ENCODE results near the gene WFS1. TPM values are rescaled to one million over a fixed set of nuclear protein-coding genes. Genes with fewer than 3 reads are reported as not detected.
A peak's percentile ranks its signal among the peaks of the same experiment; 100 is the strongest.

WFS1 gene
- total RNA-seq, 1 donor from 2014 or later, result 91.8 TPM

DNA sequence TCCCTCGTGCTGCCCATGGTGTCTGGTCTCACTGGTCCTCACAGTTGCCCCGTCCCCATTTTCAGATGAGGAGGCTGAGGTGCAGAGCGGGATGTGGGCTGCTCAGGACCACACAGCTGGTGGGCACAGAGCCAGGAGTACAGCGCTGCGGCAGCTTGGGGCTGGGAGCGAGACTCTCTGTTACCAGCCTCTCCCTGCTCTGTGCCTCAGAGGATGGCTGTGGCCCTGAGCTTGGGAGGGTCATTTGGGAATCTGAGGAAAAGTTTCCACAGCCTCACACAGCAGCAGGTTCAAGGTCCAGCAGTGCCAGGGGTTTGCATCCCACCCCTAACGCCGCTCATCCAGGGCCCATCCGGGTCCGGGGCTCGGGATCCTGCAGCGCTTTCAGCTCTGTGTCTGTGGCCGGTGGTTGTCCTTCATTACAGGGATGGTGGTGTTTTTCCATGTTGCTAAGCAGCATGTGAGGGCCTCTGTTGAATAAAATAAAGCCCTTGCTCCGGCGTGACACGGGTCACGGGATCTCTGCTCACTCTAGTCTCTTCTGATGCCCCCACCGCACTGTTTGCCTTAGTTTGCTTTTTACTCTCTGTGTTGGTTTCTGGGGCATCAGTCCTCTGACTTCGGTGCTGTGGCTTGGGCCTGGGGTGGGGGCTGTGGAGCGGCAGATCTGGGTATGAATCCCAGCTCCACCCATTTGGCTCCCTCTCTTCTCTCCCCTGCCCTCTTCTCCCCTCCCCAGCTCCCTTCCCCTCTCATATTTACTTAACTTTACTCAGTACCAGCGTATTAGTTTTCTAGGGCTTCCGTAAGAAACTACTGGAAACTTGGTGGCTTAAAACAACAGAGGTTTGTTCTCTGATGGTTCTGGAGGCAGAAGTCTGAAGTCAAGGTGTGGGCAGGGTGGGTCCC, 6.5 kb downstream of the WFS1 start:
- no peaks in the 10 kb centered on the region for H3K27me3 ChIP-seq
- peaks cover 98% of the 10 kb centered on the region for H3K4me1 ChIP-seq
- peaks cover 0 to 5% of the 10 kb centered on the region in 2 donors for H3K36me3 ChIP-seq
- TF ChIP-seq CTCF (IDR thresholded peaks at IDR 0.05) (no peak), POLR2A (IDR thresholded peaks at IDR 0.05) (no peak), POLR2AphosphoS5 (IDR thresholded peaks at IDR 0.05; ENCODE audit: insufficient read depth in 1 of 2, low read depth in 1 of 2) (peak in 1 of 2 donors; percentile 10)
- peak overlapping the region in 1 of 2 donors; percentile 19 for H3K4me3 ChIP-seq
- no peak for DNase-seq (ENCODE audit: extremely low spot score in 2 of 2)
- intact Hi-C loops (cut with DNase I), result no loop called here
- no peaks in the 10 kb centered on the region for H3K9me3 ChIP-seq
- peak overlapping the region; percentile 73 for H3K27ac ChIP-seq

GRCh38 chr4:6277139-6277802, 7.6 kb downstream of the WFS1 start:
- no peaks in the 10 kb centered on the region for H3K9me3 ChIP-seq
- peak in 1 of 2 donors; percentile 25 for TF ChIP-seq POLR2AphosphoS5 (IDR thresholded peaks at IDR 0.05; ENCODE audit: insufficient read depth in 1 of 2, low read depth in 1 of 2)
- no peak for TF ChIP-seq POLR2A (IDR thresholded peaks at IDR 0.05)
- H3K27ac ChIP-seq, result peak overlapping the region; percentile 73
- peaks cover 0 to 5% of the 10 kb centered on the region in 2 donors for H3K36me3 ChIP-seq
- no peaks in the 10 kb centered on the region for H3K27me3 ChIP-seq
- peaks cover 98% of the 10 kb centered on the region for H3K4me1 ChIP-seq
- intact Hi-C loops (cut with DNase I), result no loop called here
- no peak for DNase-seq (ENCODE audit: extremely low spot score in 2 of 2)
- no peak overlapping the region for H3K4me3 ChIP-seq

GRCh38 chr4:6277935-6278800, 8.5 kb downstream of the WFS1 start:
- Histone ChIP-seq H3K27ac (peak overlapping the region; percentile 73), H3K9me3 (no peaks in the 10 kb centered on the region), H3K36me3 (peaks cover 0 to 5% of the 10 kb centered on the region in 2 donors), H3K27me3 (no peaks in the 10 kb centered on the region), H3K4me3 (no peak overlapping the region), H3K4me1 (peaks cover 98% of the 10 kb centered on the region)
- intact Hi-C loops (cut with DNase I), result no loop called here
- DNase-seq (ENCODE audit: extremely low spot score in 2 of 2), result no peak
- no peak for TF ChIP-seq POLR2AphosphoS5 (IDR thresholded peaks at IDR 0.05; ENCODE audit: insufficient read depth in 1 of 2, low read depth in 1 of 2)
- no peak for TF ChIP-seq POLR2A (IDR thresholded peaks at IDR 0.05)
- TF ChIP-seq CTCF (IDR thresholded peaks at IDR 0.05), result no peak

GRCh38 chr4:6278801-6279197, 9.1 kb downstream of the WFS1 start:
- peak overlapping the region; percentile 73 for H3K27ac ChIP-seq
- no peaks in the 10 kb centered on the region for H3K27me3 ChIP-seq
- peaks cover 0 to 5% of the 10 kb centered on the region in 2 donors for H3K36me3 ChIP-seq
- DNase-seq (ENCODE audit: extremely low spot score in 2 of 2), result no peak
- H3K4me3 ChIP-seq, result no peak overlapping the region
- intact Hi-C loops (cut with DNase I), result no loop called here
- peaks cover 93% of the 10 kb centered on the region for H3K4me1 ChIP-seq
- TF ChIP-seq CTCF (IDR thresholded peaks at IDR 0.05) (no peak), POLR2AphosphoS5 (IDR thresholded peaks at IDR 0.05; ENCODE audit: insufficient read depth in 1 of 2, low read depth in 1 of 2) (peak in 1 of 2 donors; percentile 56), POLR2A (IDR thresholded peaks at IDR 0.05) (no peak)
- no peaks in the 10 kb centered on the region for H3K9me3 ChIP-seq
